HepG2 (cell line): ENCODE measurements around the gene NAV2. TPM values are rescaled to one million over a fixed set of nuclear protein-coding genes. Genes with fewer than 3 reads are reported as not detected.

Source experiments
- ATAC-seq: fragments of 200-7000 bp; cut with Tn5 transposase; 3 replicates; pipeline ENCODE4 v1.9.1; 2020; ENCODE audit warnings: mild to moderate bottlenecking, moderate library complexity
- BruUV-seq: library from RNA; stranded (reverse); fragments of 400-500 nt; replicated peaks from 2 replicates; lab custom pipeline; 2021; lab: Mats Ljungman, UMichigan
- CTCF ChIA-PET: fragments of 300-600 bp; formaldehyde crosslinking; extraction: SDS; loops from one replicate; lab custom pipeline; 2021; ENCODE audit warnings: low total read pairs, inconsistent platforms, low intra/inter-chr PET ratio; lab: Yijun Ruan, JAX
- POLR2A ChIA-PET: fragments of 350-600 bp; sonication (Branson Sonifier 250); formaldehyde crosslinking; loops from one replicate; lab custom pipeline; 2020; ENCODE audit warnings: antibody characterized with exemption, inconsistent platforms; lab: Yijun Ruan, JAX
- DNase-seq: peaks from one replicate; pipeline ENCODE4 v3.0.0-alpha.2; 2015; ENCODE audit warnings: low spot score
- FAIRE-seq: peaks from 3 replicates; lab custom pipeline; 2011; peaks lifted over from hg19 to GRCh38; lab: Jason Lieb, UNC
- H2AFZ ChIP-seq: one replicate; pipeline ENCODE4 v1.6.1; 2011; ENCODE audit warnings: low read length, inconsistent platforms
- H3K27ac ChIP-seq: fragments of 300-600 bp; 3 replicates; pipeline ENCODE4 v1.8.0; 2011; ENCODE audit warnings: mixed run types, mild to moderate bottlenecking, mixed read lengths, low read length, inconsistent platforms; ENCODE audit not compliant: insufficient read depth; ENCODE audit errors: extremely low read length
- H3K27me3 ChIP-seq, 2 experiments: fragments of 200-600 bp in 1 of 2; 2 replicates in 1 of 2; 3 replicates in 1 of 2; pipeline versions ENCODE4 v1.6.0 to v1.8.0; 2011; ENCODE audit warnings: low read length in 2 of 2, mild to moderate bottlenecking in 2 of 2, moderate library complexity in 2 of 2, inconsistent platforms in 1 of 2; ENCODE audit not compliant: insufficient read depth in 2 of 2, control insufficient read depth in 1 of 2
- H3K36me3 ChIP-seq, 2 experiments: fragments of 200-600 bp in 1 of 2; replicated peaks in 1 of 2; 2 replicates in 1 of 2; 3 replicates in 1 of 2; pipeline versions ENCODE4 v1.5.1 to v1.8.0; 2011; ENCODE audit warnings: low read length in 2 of 2, inconsistent platforms in 1 of 2; ENCODE audit not compliant: insufficient read depth in 2 of 2, control insufficient read depth in 1 of 2
- H3K4me1 ChIP-seq: 2 replicates; pipeline ENCODE4 v1.5.1; 2012; ENCODE audit warnings: low read length, inconsistent platforms; ENCODE audit not compliant: insufficient read depth
- H3K4me2 ChIP-seq: 2 replicates; pipeline ENCODE4 v1.6.0; 2011; ENCODE audit warnings: low read depth, low read length, inconsistent platforms
- H3K4me3 ChIP-seq, 3 experiments: fragments of 200-600 bp in 1 of 3; sonication (generic), shearing (Covaris generic) in 1 of 3; replicated peaks in 1 of 3; 2 replicates each; pipeline ENCODE4 v1.5.1; 2011 to 2016; ENCODE audit warnings: low read length in 3 of 3, inconsistent platforms in 2 of 3, low read depth in 2 of 3, mild to moderate bottlenecking in 2 of 3, control low read depth in 1 of 3, mixed read lengths in 1 of 3; ENCODE audit not compliant: insufficient read depth in 1 of 3
- H3K79me2 ChIP-seq: one replicate; pipeline ENCODE4 v1.6.1; 2011; ENCODE audit warnings: low read length, inconsistent platforms; ENCODE audit not compliant: insufficient read depth
- H3K9ac ChIP-seq: 2 replicates; pipeline ENCODE4 v1.6.0; 2011; ENCODE audit warnings: mild to moderate bottlenecking, low read depth, low read length, inconsistent platforms; ENCODE audit not compliant: insufficient read depth
- H3K9me3 ChIP-seq: 2 replicates; pipeline ENCODE4 v1.5.1; 2012; ENCODE audit warnings: mild to moderate bottlenecking, low read length
- H4K20me1 ChIP-seq: 2 replicates; pipeline ENCODE4 v1.6.0; 2011; ENCODE audit warnings: inconsistent platforms, mild to moderate bottlenecking, low read length, moderate library complexity; ENCODE audit not compliant: insufficient read depth
- DPF2 ChIP-seq: sonication (generic); formaldehyde crosslinking; IDR thresholded peaks from 2 replicates; pipeline ENCODE4 v1.4.0; 2020; ENCODE audit warnings: mild to moderate bottlenecking, low read depth, missing genetic modification reagents, borderline replicate concordance
- ELF3 ChIP-seq: IDR thresholded peaks from 2 replicates; pipeline ENCODE4 v1.6.1; 2016; ENCODE audit warnings: missing genetic modification reagents, missing compliant biosample characterization
- GLI4 ChIP-seq: sonication (generic); formaldehyde crosslinking; IDR thresholded peaks from 2 replicates; pipeline ENCODE4 v1.5.1; 2020; ENCODE audit warnings: missing genetic modification reagents, mild to moderate bottlenecking, moderate library complexity, borderline replicate concordance
- NKX3-1 ChIP-seq: sonication (generic); formaldehyde crosslinking; IDR thresholded peaks from 2 replicates; pipeline ENCODE4 v1.5.0; 2020; ENCODE audit warnings: missing genetic modification reagents
- PRMT3 ChIP-seq: sonication (generic); formaldehyde crosslinking; IDR thresholded peaks from 2 replicates; pipeline ENCODE4 v1.8.1; 2022; ENCODE audit warnings: low read depth, mild to moderate bottlenecking, moderate library complexity, missing genetic modification reagents, borderline replicate concordance
- SPEN ChIP-seq: sonication (generic); formaldehyde crosslinking; IDR thresholded peaks from 2 replicates; pipeline ENCODE4 v1.5.1; 2020; ENCODE audit warnings: low read depth, mild to moderate bottlenecking, missing genetic modification reagents
- WGBS: methylation state at CpG from one replicate; pipeline ENCODE4 v1.1.6; 2017; ENCODE audit warnings: low lambda C conversion rate; 5-methylcytosine and 5-hydroxymethylcytosine counted together
- in situ Hi-C: cut with HindIII; loops from 2 replicates; pipeline ENCODE4 v1.10.0; 2017; ENCODE audit warnings: low pct_unique_long_range_greater_than_20kb; ENCODE audit not compliant: extremely low pct_ligation_motif_present
- intact Hi-C: fragments of 100-400 bp; cut with micrococcal nuclease; formaldehyde crosslinking; loops from one replicate; pipeline ENCODE4 v1.10.0; 2022; ENCODE audit not compliant: unreplicated experiment
- polyA plus RNA-seq, 8 experiments: library from polyadenylated mRNA; depleted of rRNA in 3 of 8; stranded (reverse) in 7 of 8; unstranded in 1 of 8; fragments of >200 nt; fragmentation: Illumina TruSeq in 4 of 8; extraction: Trizol in 4 of 8; gene quantifications; 2 replicates each; pipeline versions ENCODE4 v1.2.1 to v1.2.3, GENCODE V29; 2011 to 2016; ENCODE audit warnings: low read depth in 4 of 8, missing spikeins in 1 of 8, mixed read lengths in 1 of 8; ENCODE audit not compliant: insufficient read depth in 1 of 8
- total RNA-seq, 5 experiments: library from RNA; depleted of rRNA; stranded (reverse); fragments of >200 nt; fragmentation: Illumina TruSeq; extraction: Trizol; gene quantifications; 2 replicates each; pipeline ENCODE4 v1.2.3, GENCODE V29; 2016; ENCODE audit warnings: low read depth in 1 of 5
- TF ChIP-seq, protein P1 (sequence below): sonication (generic); formaldehyde crosslinking; IDR thresholded peaks from 2 replicates; pipeline ENCODE4 v1.9.0; 2021; ENCODE audit warnings: missing genetic modification reagents, borderline replicate concordance

Gene NAV2
- total and polyA plus RNA-seq, 2 of the 13 experiments (the other 11 are each of a cell fraction or from before 2014, with no cell fraction given) = 9.3 to 34.6 TPM

DNA sequence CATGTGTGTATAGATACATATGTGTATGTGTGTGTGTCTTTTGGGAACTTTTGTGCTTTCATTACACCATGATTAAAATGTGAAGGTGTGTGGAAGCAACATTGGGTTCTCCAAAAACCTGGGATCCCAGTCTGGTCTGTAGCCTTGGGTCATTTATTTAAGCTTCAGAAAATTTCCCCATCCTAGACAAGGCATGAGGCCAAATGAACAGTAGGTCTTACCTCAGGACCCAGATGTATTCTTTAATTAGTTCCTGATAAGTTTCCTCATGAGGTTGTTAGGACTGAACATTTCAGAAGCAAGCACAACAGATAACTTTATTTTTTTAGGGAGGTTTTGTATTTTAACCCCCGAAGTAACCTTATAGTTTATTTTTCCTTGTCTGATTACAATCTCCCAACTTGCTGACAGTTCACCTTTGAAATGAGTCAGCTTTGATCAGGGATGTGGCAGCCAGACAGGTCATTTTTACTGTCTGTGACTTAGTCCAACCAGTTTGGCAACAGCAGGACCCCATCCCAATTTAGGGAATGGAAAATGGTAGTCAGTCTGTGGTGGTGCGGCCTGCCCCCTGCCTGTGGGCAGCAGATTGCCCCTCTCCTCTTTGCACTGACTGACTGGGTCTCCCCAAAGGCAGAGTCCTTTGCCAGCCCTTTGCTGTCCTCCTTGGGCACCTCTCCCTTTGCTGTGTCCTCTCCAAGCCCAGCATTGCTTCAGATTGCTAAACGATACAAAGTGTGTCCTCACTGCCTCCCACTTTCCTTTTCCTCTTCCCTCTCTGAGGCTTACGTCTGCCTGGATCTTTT lies 88.3 kb downstream of the NAV2 start:
- no peak for ATAC-seq
- H3K27ac ChIP-seq = no peak overlapping the region
- no peak overlapping the region for H3K4me3 ChIP-seq
- H3K9me3 ChIP-seq = no peaks in the 10 kb centered on the region
- no TSS peak for BruUV-seq
- TF ChIP-seq SPEN (CRISPR knock-in tag) = no peak
- TF ChIP-seq ELF3 (CRISPR knock-in tag) = no peak
- TF ChIP-seq, all 625 proteins: peak for 0
- Histone ChIP-seq H3K4me1 (no peaks in the 10 kb centered on the region), H3K79me2 (no peaks in the 10 kb centered on the region), H3K36me3 (no peaks in the 10 kb centered on the region), H4K20me1 (no peaks in the 10 kb centered on the region), H3K27me3 (peaks cover 0 to 14% of the 10 kb centered on the region in 2 experiments; a peak in 2 of 5 replicates), H3K4me2 (no peak overlapping the region), H3K9ac (no peak overlapping the region), H2AFZ (no peak overlapping the region)
- POLR2A ChIA-PET = no interaction called here
- WGBS = 7% methylated on average over 4 of the region's 4 CpGs
- DNase-seq = no peak
- FAIRE-seq = no peak
- CTCF ChIA-PET = no interaction called here
- intact Hi-C loops = no loop called here
- in situ Hi-C loops = no loop called here

DNA sequence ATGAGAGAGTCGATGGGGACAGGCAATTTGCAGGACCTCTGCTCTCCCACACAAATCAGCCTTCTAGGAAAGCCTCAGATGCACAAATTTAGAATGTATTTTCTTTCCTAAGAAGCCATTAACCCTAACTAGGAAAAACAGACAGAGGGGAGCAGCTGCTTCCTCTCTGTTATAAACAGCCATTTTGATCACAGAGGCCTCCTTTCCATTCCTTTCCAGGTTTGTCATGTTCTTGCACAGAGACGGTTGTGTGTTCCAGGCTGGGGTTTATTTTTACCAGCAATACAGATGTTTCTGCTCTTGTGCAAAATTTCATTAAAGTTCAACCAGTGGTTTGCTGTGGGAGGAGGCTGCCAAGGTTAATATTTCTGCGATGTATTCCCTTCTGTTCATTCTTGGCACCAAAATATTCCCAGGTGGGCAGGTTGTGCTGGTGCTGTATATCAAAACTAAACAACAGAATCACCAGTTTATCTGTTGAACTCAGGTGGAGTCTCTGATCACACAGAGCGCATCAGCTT lies 90.2 kb downstream of the NAV2 start:
- ChIA-PET POLR2A (no interaction called here), CTCF (no interaction called here)
- Histone ChIP-seq H3K79me2 (no peaks in the 10 kb centered on the region), H3K36me3 (no peaks in the 10 kb centered on the region), H2AFZ (no peak overlapping the region), H3K27ac (no peak overlapping the region), H3K9ac (no peak overlapping the region), H4K20me1 (no peaks in the 10 kb centered on the region), H3K4me2 (no peak overlapping the region), H3K9me3 (no peaks in the 10 kb centered on the region), H3K4me3 (no peak overlapping the region), H3K4me1 (no peaks in the 10 kb centered on the region), H3K27me3 (peaks cover 0 to 14% of the 10 kb centered on the region in 2 experiments; a peak in 2 of 5 replicates)
- DNase-seq = no peak
- no TSS peak for BruUV-seq
- FAIRE-seq = no peak
- in situ Hi-C loops = no loop called here
- 11% methylated on average over 4 of the region's 4 CpGs for WGBS
- ATAC-seq = no peak
- intact Hi-C loops = no loop called here
- no peak for TF ChIP-seq NKX3-1 (CRISPR knock-in tag)
- TF ChIP-seq, protein P1, sequence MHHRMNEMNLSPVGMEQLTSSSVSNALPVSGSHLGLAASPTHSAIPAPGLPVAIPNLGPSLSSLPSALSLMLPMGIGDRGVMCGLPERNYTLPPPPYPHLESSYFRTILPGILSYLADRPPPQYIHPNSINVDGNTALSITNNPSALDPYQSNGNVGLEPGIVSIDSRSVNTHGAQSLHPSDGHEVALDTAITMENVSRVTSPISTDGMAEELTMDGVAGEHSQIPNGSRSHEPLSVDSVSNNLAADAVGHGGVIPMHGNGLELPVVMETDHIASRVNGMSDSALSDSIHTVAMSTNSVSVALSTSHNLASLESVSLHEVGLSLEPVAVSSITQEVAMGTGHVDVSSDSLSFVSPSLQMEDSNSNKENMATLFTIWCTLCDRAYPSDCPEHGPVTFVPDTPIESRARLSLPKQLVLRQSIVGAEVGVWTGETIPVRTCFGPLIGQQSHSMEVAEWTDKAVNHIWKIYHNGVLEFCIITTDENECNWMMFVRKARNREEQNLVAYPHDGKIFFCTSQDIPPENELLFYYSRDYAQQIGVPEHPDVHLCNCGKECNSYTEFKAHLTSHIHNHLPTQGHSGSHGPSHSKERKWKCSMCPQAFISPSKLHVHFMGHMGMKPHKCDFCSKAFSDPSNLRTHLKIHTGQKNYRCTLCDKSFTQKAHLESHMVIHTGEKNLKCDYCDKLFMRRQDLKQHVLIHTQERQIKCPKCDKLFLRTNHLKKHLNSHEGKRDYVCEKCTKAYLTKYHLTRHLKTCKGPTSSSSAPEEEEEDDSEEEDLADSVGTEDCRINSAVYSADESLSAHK = no peak
- no peak for TF ChIP-seq PRMT3
- no peak for TF ChIP-seq DPF2 (CRISPR knock-in tag)
- TF ChIP-seq GLI4 (CRISPR knock-in tag) = no peak
